Measurements from ENCODE around the gene CCKAR.

Gene CCKAR

DNA sequence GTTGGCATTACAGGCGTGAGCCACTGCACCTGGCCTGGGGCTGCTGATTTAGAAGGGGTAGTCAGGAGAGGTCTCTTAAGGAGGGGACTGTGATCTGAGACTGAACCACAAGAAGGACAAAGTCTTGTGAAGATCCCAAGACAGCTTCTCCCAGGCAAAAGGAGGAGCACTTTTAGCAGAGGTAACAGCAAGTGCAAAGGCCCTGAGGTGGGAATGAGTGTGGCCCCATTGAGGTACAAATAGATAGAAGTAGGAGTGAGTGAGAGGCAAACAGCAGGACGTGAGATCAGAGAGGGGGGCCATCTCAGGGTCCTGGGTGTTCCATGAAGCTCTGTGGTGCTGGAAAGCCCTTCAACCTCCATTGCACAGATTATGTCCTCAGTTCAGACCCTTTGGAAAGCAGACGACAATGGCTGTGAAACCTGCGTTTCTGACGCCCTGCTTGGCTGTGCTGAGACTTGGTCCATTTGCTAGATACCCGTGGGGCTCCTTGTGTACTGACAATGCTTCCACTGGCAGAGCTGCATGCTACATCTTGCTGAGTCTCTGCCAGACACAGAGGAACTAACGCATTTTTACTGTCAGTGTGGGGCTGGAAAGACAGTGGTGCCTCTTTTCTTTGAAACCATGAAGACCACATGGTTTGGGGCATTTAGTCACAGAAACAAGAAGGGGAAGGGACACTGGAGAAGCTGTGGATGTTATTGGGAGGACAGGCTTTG, 1.3 kb upstream of the CCKAR start:
- no peak for DNase-seq (ENCODE audit: low spot score)
- no peak for FAIRE-seq

- FAIRE-seq (no peak), DNase-seq (ENCODE audit: low spot score) (no peak)
Measured at GRCh38 chr4:26490960-26491284, 638 bp upstream of the CCKAR start.

GRCh38 chr4:26489101-26489985, 941 bp downstream of the CCKAR start:
- no peak for FAIRE-seq
- DNase-seq (ENCODE audit: low spot score), result no peak

GRCh38 chr4:26485684-26486083, 4.6 kb downstream of the CCKAR start:
- FAIRE-seq, result no peak

DNA sequence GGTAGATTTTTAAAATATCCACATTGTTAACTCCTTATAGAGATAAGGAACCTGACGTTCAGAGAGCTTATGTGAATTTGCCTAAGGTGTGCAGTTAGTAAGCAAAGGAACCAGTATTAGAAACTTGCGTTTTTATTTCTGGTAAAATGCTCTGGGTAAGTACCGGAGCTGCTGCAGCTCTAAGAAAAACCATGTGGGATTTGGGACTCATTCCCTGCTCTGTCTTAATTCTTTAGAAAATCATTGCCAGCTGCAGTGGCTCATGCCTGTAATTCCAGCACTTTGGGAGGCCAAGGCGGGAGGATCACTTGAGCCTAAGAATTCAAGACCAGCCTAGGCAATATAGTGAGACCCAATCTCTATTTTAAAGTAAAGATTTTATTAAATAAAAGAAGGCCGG, 5.8 kb downstream of the CCKAR start:
- no peak for FAIRE-seq
- no peak for DNase-seq (ENCODE audit: low spot score)

More at GRCh38 chr4:26485684-26486083, 4.6 kb downstream of the CCKAR start:
- no peak for DNase-seq (ENCODE audit: low spot score)

- DNase-seq (ENCODE audit: low spot score) (no peak), FAIRE-seq (no peak)
Measured at GRCh38 chr4:26484032-26484515, 6.2 kb downstream of the CCKAR start.

GRCh38 chr4:26482508-26483462, 7.5 kb downstream of the CCKAR start:
- DNase-seq (ENCODE audit: low spot score) (no peak), FAIRE-seq (no peak)

DNA sequence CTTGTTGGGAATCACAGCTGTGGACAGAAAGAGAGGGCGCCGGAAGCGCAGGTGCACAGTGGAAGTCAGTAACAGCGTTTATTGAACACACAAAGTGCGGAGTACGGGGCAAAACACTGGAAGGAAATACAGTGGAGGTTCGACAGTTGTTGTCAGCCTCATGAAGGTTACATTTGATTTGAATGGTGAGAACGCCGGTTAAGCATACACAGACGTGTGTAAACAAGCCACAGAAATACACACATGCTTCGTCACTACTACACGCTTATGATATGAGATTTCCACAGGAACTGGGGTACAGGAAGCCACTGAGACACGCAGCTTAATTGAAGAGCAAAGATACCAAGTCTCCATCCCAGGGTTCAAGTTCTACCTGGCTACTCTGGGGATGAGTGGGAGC, 12.0 kb downstream of the CCKAR start:
- FAIRE-seq, result no peak
- no peak for DNase-seq (ENCODE audit: low spot score)

- no peak for FAIRE-seq
Measured at GRCh38 chr4:26476545-26476944, 13.7 kb downstream of the CCKAR start.

GRCh38 chr4:26475716-26476115, 14.6 kb downstream of the CCKAR start:
- DNase-seq (ENCODE audit: low spot score) (no peak), FAIRE-seq (no peak)

More at GRCh38 chr4:26476545-26476944, 13.7 kb downstream of the CCKAR start:
- no peak for DNase-seq (ENCODE audit: low spot score)

DNA sequence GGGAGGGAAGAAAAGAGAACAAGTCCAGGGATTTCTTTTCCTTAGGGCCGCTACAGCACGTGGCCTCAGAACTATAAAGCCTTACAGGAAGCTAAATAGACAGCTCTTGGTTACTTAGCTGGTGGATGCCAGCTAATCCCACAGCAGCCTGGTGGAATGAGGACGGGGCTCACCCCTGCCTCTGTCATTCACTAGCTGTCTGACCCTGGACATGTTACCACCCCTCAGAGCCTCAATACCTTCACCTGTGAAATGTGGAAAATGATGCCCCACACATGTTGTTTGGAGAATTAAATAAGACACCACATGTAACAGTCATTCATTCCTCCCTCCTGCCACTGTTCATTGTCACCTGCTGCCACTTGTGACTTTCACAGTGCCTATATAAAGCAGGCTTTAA, 15.7 kb downstream of the CCKAR start:
- DNase-seq (ENCODE audit: low spot score) (no peak), FAIRE-seq (no peak)

DNA sequence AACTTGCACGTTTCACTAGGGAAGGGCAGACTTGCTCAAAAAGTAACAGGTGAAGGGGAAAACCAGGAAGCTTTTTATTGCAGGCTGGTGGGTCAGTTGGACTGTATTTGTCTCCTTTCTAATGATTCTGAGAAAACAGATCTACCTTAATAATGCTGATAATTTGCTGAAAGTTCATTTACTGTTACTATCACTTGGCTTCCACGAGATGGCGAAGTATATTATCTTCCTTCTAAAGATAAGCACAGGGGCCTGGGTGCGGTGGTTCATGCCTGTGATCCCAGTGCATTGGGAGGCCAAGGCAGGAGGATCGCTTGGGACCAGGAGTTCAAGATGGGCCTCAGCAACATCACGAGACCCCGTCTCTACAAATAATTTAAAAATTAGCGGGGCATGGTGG, 16.4 kb downstream of the CCKAR start:
- DNase-seq (ENCODE audit: low spot score) (no peak), FAIRE-seq (no peak)

DNA sequence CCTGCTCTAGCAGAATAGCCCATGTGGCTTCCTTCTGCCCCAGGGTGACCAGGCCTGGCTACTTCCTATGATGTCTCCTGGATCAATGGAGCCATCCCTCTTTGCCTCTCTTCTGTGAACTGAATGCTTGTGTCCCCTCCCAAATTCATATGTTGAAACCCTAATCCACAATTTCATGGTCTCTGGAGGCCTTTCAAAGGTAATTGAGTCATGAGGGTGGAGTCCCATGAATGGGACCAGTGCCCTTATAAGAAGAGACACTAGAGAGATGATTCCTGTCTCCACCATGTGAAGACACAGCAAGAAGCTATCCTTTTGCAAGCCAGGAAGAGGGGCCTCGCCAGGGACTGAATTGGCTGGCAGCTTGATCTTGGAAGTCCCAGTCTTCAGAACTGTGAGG, 18.4 kb downstream of the CCKAR start:
- DNase-seq (ENCODE audit: low spot score), result no peak
- FAIRE-seq, result no peak

GRCh38 chr4:26468977-26469376, 21.3 kb downstream of the CCKAR start:
- FAIRE-seq (no peak), DNase-seq (ENCODE audit: low spot score) (no peak)

DNA sequence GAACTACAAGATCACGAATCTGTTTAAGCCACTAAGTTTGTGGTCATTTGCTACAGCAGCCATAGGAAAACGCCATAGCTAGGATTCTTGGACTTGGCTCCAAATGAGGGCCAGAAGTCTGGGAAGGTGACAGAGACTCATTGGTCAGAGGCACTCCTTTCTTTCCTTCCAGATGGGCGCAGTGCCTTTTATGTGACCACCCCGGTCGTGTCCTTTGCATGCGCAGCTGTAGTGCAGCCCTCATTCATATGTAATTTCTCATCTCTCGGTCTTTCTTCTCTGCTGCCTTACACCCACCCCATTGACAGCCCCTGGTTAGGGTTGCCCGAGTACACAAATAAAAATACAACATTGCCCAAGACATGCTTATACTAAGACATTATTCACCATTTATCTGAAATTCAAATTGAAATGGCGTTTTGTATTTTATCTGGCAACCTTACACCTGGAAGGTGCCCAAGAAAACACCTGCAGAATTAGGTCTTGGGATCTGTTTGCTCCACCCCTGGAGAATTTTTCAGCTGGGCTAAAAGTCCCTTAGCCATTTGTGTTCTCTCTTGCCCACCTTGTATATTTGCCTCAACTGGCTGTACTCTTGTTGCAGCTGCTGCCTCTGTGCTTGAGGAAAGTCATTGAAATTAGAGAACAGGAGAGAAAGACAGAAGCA, 21.9 kb downstream of the CCKAR start:
- DNase-seq (ENCODE audit: low spot score) (no peak), FAIRE-seq (no peak)

DNA sequence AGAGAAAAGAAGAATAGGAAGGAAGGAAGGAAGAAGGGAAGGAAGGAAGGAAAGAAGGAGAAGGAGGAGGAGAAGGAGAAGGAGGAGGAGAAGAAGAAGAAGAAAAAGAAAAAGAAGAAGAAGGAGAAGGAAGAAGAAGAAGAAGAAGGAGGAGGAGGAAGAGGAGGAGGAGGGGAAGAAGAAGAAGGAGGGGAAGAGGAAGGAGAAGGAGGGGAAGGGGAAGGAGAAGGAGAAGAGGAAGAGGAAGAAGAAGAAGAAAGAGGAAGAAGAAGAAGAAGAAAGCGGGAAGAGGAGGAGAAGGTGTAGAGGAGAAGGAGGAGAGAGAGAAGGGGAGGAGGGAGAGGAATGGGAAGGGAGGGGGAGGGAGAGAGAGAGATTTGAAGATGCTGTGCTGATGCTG, 22.6 kb downstream of the CCKAR start:
- FAIRE-seq (no peak), DNase-seq (ENCODE audit: low spot score) (no peak)

DNA sequence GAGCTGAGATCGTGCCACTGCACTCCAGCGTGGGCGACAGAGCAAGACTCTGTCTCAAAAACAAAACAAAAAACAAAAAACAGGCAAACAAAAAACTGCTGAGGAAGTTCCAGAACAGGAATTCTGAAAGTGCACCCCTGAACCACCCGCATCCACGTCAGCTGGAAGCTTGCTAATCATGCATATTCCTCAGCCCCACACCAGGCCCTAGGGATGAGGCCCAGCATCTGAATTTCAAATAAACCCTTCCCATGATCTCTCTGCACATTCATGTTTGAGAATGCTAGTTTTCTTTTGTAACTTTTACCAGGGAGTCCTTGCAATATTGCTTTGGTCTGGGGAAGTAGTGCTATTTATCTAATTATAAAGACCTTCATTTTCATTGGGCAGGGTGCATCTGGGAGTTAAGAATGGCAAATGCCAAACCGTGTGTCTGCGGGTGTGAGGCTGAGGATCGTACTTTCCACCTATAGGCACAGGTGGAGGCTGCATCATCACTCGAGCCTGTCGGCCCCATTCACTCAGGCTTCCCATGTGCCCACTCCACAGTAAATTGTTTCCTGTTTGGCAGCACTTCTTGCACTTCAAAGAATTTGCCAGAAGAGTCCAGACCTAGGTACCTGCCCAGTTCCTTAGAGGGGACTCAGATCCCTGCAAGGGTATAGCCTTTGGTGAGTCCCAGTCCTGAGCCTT, 23.6 kb downstream of the CCKAR start:
- no peak for FAIRE-seq
- no peak for DNase-seq (ENCODE audit: low spot score)

GRCh38 chr4:26464420-26465095, 25.7 kb downstream of the CCKAR start:
- FAIRE-seq, result no peak
- DNase-seq (ENCODE audit: low spot score), result no peak

GRCh38 chr4:26463386-26463785, 26.9 kb downstream of the CCKAR start:
- FAIRE-seq (no peak), DNase-seq (ENCODE audit: low spot score) (no peak)

- no peak for DNase-seq (ENCODE audit: low spot score)
- FAIRE-seq, result no peak
Measured at GRCh38 chr4:26462874-26463273, 27.4 kb downstream of the CCKAR start.

All from urothelium cell line (cell line).